ENCODE results near the gene SNX25. TPM values are rescaled to one million over a fixed set of nuclear protein-coding genes. Genes with fewer than 3 reads are reported as not detected.

The SNX25 gene
- total and polyA plus RNA-seq, 2 of the 13 experiments (the other 11 are each of a cell fraction or from before 2014, with no cell fraction given) = 23.4 to 23.5 TPM

DNA sequence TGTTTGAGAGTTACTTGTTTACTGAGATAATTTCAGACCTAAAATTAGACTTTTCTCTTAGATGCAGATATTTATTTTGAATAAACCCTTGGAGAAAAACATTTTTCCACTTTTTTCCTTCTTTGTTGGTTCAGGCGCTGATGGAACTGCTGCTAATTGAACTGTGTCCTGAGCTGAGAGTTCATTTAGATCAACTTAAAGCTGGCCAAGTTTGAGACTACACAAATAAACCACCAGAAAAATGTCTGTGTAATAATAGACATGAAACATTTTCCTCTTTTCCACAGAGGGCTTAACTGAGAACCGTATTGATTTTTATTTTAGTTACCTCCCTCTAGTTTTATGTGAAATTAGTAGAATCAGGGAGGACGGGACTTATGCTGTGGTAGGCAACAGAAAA lies 153.9 kb downstream of the SNX25 start:
- WGBS (ENCODE audit: low lambda C conversion rate) = 94% methylated on average over 3 of the region's 3 CpGs
- no peaks in the 10 kb centered on the region for H3K9me3 ChIP-seq (ENCODE audit: low read length)
- no TSS peak for BruUV-seq (replicated peaks)
- ATAC-seq = no peak
- POLR2A ChIA-PET = no interaction called here
- TF ChIP-seq, protein P1, sequence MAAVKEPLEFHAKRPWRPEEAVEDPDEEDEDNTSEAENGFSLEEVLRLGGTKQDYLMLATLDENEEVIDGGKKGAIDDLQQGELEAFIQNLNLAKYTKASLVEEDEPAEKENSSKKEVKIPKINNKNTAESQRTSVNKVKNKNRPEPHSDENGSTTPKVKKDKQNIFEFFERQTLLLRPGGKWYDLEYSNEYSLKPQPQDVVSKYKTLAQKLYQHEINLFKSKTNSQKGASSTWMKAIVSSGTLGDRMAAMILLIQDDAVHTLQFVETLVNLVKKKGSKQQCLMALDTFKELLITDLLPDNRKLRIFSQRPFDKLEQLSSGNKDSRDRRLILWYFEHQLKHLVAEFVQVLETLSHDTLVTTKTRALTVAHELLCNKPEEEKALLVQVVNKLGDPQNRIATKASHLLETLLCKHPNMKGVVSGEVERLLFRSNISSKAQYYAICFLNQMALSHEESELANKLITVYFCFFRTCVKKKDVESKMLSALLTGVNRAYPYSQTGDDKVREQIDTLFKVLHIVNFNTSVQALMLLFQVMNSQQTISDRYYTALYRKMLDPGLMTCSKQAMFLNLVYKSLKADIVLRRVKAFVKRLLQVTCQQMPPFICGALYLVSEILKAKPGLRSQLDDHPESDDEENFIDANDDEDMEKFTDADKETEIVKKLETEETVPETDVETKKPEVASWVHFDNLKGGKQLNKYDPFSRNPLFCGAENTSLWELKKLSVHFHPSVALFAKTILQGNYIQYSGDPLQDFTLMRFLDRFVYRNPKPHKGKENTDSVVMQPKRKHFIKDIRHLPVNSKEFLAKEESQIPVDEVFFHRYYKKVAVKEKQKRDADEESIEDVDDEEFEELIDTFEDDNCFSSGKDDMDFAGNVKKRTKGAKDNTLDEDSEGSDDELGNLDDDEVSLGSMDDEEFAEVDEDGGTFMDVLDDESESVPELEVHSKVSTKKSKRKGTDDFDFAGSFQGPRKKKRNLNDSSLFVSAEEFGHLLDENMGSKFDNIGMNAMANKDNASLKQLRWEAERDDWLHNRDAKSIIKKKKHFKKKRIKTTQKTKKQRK (IDR thresholded peaks at IDR 0.05; ENCODE audit: low read length) = no peak
- TF ChIP-seq NCOA1 (CRISPR knock-in tag; IDR thresholded peaks at IDR 0.05) = no peak
- no peak overlapping the region for H3K9ac ChIP-seq (ENCODE audit: insufficient read depth, low read depth, low read length)
- peaks cover 15% of the 10 kb centered on the region for H3K4me1 ChIP-seq (ENCODE audit: insufficient read depth, low read length)
- FAIRE-seq = no peak
- in situ Hi-C loops (cut with HindIII; ENCODE audit: extremely low pct_ligation_motif_present, low pct_unique_long_range_greater_than_20kb) (no loop called here), intact Hi-C loops (cut with micrococcal nuclease; ENCODE audit: unreplicated experiment) (no loop called here)
- H3K79me2 ChIP-seq (ENCODE audit: insufficient read depth, low read length) = no peaks in the 10 kb centered on the region
- H3K27ac ChIP-seq (ENCODE audit: extremely low read length, insufficient read depth, low read length) = no peak overlapping the region
- no peak overlapping the region for H2AFZ ChIP-seq (ENCODE audit: low read length)
- H4K20me1 ChIP-seq (ENCODE audit: insufficient read depth, low read length) = no peaks in the 10 kb centered on the region
- CTCF ChIA-PET (ENCODE audit: low intra/inter-chr PET ratio, low total read pairs) = no interaction called here
- peaks cover 7 to 13% of the 10 kb centered on the region in 2 experiments; a peak in 4 of 5 replicates for H3K36me3 ChIP-seq (replicated peaks in 1 of 2; ENCODE audit: control insufficient read depth in 1 of 2, insufficient read depth in 2 of 2, low read length in 2 of 2)
- H3K4me2 ChIP-seq (ENCODE audit: low read depth, low read length) = no peak overlapping the region
- H3K27me3 ChIP-seq (ENCODE audit: control insufficient read depth in 1 of 2, insufficient read depth in 2 of 2, low read length in 2 of 2) = no peaks in the 10 kb centered on the region
- no peak overlapping the region for H3K4me3 ChIP-seq (replicated peaks in 1 of 3; ENCODE audit: insufficient read depth in 1 of 3, low read depth in 2 of 3, low read length in 3 of 3)
- no peak for DNase-seq (ENCODE audit: low spot score)

DNA sequence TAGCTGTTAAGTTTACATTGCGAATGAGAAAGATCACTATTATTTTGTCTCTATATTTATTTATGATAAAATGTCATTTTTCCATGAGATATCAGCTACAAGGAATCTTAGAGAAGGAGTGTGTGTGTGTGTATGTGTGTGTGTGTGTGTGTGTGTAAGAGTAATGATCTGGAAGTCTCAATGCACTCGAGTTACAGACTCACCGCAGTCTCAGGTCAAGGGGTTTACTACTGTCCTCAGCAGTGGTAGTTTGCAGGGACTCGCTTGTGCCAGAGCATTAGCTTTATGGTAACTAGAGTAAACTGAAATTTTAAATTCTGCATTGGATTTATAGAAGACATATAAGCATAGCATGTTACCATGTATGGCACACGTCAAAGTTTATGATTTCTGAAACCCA lies 155.5 kb downstream of the SNX25 start:
- H2AFZ ChIP-seq (ENCODE audit: low read length) = no peak overlapping the region
- in situ Hi-C loops (cut with HindIII; ENCODE audit: extremely low pct_ligation_motif_present, low pct_unique_long_range_greater_than_20kb) = no loop called here
- CTCF ChIA-PET (ENCODE audit: low intra/inter-chr PET ratio, low total read pairs) = no interaction called here
- POLR2A ChIA-PET = no interaction called here
- no peak overlapping the region for H3K9ac ChIP-seq (ENCODE audit: insufficient read depth, low read depth, low read length)
- intact Hi-C loops (cut with micrococcal nuclease; ENCODE audit: unreplicated experiment) = no loop called here
- H3K4me1 ChIP-seq (ENCODE audit: insufficient read depth, low read length) = peaks cover 20% of the 10 kb centered on the region
- 95% methylated on average over 5 of the region's 5 CpGs for WGBS (ENCODE audit: low lambda C conversion rate)
- FAIRE-seq (no peak), ATAC-seq (no peak), DNase-seq (ENCODE audit: low spot score) (no peak)
- no TSS peak for BruUV-seq (replicated peaks)
- no peaks in the 10 kb centered on the region for H3K79me2 ChIP-seq (ENCODE audit: insufficient read depth, low read length)
- H3K27ac ChIP-seq (ENCODE audit: extremely low read length, insufficient read depth, low read length) = no peak overlapping the region
- H3K36me3 ChIP-seq (replicated peaks in 1 of 2; ENCODE audit: control insufficient read depth in 1 of 2, insufficient read depth in 2 of 2, low read length in 2 of 2) = peaks cover 5 to 9% of the 10 kb centered on the region in 2 experiments; a peak in 4 of 5 replicates
- TF ChIP-seq, protein P2, sequence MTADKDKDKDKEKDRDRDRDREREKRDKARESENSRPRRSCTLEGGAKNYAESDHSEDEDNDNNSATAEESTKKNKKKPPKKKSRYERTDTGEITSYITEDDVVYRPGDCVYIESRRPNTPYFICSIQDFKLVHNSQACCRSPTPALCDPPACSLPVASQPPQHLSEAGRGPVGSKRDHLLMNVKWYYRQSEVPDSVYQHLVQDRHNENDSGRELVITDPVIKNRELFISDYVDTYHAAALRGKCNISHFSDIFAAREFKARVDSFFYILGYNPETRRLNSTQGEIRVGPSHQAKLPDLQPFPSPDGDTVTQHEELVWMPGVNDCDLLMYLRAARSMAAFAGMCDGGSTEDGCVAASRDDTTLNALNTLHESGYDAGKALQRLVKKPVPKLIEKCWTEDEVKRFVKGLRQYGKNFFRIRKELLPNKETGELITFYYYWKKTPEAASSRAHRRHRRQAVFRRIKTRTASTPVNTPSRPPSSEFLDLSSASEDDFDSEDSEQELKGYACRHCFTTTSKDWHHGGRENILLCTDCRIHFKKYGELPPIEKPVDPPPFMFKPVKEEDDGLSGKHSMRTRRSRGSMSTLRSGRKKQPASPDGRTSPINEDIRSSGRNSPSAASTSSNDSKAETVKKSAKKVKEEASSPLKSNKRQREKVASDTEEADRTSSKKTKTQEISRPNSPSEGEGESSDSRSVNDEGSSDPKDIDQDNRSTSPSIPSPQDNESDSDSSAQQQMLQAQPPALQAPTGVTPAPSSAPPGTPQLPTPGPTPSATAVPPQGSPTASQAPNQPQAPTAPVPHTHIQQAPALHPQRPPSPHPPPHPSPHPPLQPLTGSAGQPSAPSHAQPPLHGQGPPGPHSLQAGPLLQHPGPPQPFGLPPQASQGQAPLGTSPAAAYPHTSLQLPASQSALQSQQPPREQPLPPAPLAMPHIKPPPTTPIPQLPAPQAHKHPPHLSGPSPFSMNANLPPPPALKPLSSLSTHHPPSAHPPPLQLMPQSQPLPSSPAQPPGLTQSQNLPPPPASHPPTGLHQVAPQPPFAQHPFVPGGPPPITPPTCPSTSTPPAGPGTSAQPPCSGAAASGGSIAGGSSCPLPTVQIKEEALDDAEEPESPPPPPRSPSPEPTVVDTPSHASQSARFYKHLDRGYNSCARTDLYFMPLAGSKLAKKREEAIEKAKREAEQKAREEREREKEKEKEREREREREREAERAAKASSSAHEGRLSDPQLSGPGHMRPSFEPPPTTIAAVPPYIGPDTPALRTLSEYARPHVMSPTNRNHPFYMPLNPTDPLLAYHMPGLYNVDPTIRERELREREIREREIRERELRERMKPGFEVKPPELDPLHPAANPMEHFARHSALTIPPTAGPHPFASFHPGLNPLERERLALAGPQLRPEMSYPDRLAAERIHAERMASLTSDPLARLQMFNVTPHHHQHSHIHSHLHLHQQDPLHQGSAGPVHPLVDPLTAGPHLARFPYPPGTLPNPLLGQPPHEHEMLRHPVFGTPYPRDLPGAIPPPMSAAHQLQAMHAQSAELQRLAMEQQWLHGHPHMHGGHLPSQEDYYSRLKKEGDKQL (CRISPR knock-in tag; IDR thresholded peaks at IDR 0.05; ENCODE audit: low read depth) = no peak
- no peak for TF ChIP-seq ZNF629 (CRISPR knock-in tag; conservative IDR thresholded peaks at IDR 0.05)
- H3K4me2 ChIP-seq (ENCODE audit: low read depth, low read length) = no peak overlapping the region
- no peak overlapping the region for H3K4me3 ChIP-seq (replicated peaks in 1 of 3; ENCODE audit: insufficient read depth in 1 of 3, low read depth in 2 of 3, low read length in 3 of 3)
- no peaks in the 10 kb centered on the region for H3K9me3 ChIP-seq (ENCODE audit: low read length)
- no peaks in the 10 kb centered on the region for H4K20me1 ChIP-seq (ENCODE audit: insufficient read depth, low read length)
- no peaks in the 10 kb centered on the region for H3K27me3 ChIP-seq (ENCODE audit: control insufficient read depth in 1 of 2, insufficient read depth in 2 of 2, low read length in 2 of 2)
